ENCODE measurements around the gene ATP1A1. TPM values are rescaled to one million over a fixed set of nuclear protein-coding genes. Genes with fewer than 3 reads are reported as not detected.

Gene ATP1A1
- total RNA-seq, 1 experiment from 2014 or later, result 286 TPM

Other genes starting within 250 kb of the ATP1A1 start
- 3.6 to 5.3 TPM (median 4.1 TPM) in 3 replicates for gene CD58, start 197.8 kb downstream of the ATP1A1 start, total RNA-seq (2021)